Subcutaneous adipose tissue (tissue), 4 donors: ENCODE measurements around the gene LRP1B. TPM values are rescaled to one million over a fixed set of nuclear protein-coding genes. Genes with fewer than 3 reads are reported as not detected.

Source experiments
- total RNA-seq, 4 donors: library from RNA; depleted of rRNA; stranded (reverse); fragments of >200 nt; gene quantifications; one replicate each; pipeline ENCODE4 v1.1.0, GENCODE V29; 2016
- TF ChIP-seq, protein P1 (sequence below): fragments of 450-650 bp; IDR thresholded peaks from one replicate; pipeline ENCODE4 v1.5.1; 2016; ENCODE audit warnings: low read depth, mild to moderate bottlenecking, control low read depth, antibody characterized with exemption, moderate library complexity

The LRP1B gene
- total RNA-seq, 4 donors from 2014 or later, result 4.2 to 50.2 (median 14.7) TPM

DNA sequence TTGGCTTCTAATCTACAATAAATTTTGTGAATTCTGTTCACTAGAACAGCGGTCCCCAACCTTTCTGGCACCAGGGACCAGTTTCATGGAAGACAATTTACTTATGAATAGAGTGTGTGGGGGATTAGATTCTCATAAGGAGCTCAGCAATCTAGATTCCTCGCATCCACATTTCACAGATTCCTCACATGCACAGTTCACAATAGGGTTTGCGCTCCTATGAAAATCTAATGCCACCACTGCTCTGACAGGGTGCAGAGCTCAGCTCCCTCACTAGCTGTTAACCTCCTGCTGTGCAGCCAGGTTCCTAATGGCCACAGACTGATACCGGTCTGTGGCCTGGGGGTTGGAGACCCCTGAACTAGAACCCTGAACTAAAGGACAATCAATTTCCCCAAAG, 1782.0 kb downstream of the LRP1B start:
- TF ChIP-seq, protein P1, sequence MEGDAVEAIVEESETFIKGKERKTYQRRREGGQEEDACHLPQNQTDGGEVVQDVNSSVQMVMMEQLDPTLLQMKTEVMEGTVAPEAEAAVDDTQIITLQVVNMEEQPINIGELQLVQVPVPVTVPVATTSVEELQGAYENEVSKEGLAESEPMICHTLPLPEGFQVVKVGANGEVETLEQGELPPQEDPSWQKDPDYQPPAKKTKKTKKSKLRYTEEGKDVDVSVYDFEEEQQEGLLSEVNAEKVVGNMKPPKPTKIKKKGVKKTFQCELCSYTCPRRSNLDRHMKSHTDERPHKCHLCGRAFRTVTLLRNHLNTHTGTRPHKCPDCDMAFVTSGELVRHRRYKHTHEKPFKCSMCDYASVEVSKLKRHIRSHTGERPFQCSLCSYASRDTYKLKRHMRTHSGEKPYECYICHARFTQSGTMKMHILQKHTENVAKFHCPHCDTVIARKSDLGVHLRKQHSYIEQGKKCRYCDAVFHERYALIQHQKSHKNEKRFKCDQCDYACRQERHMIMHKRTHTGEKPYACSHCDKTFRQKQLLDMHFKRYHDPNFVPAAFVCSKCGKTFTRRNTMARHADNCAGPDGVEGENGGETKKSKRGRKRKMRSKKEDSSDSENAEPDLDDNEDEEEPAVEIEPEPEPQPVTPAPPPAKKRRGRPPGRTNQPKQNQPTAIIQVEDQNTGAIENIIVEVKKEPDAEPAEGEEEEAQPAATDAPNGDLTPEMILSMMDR, result no peak

DNA sequence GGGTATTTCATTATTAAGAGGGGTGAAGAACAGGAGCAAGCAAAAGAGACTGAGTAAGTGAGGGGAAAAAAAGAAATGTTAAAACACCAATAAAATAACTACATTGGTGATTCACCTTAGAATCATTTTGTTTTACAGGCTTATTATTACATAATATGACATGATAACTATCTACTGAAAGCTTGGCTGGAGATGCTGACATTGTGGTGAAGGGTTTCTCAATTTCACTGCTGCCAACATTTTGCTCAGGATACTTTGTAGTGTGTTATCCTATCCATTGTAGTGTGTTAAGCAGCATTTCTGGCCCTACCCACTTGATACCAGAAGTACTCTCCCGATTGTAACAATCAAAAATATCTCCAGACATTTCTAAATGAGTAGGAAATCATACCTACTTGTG, 1786.0 kb downstream of the LRP1B start:
- TF ChIP-seq, protein P1, result no peak

DNA sequence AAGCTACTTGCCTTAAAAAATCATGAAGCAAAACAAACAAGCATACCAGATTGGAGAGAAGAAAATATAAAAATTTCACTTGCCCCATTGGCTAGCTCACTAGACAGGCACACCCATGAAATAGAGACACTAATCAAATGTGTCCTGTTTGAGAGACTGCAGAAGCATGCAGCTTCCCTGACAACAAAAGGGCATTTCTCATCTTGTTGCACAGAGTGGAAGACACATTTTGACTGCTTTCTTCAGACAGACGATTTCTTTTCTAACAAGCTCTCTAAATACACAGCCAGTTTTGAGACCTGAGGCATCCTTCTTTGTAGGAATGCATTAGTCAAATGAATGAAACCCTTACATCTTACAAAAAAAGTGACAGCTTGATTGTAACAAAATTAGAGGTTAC, 1792.0 kb downstream of the LRP1B start:
- TF ChIP-seq, protein P1, result no peak

DNA sequence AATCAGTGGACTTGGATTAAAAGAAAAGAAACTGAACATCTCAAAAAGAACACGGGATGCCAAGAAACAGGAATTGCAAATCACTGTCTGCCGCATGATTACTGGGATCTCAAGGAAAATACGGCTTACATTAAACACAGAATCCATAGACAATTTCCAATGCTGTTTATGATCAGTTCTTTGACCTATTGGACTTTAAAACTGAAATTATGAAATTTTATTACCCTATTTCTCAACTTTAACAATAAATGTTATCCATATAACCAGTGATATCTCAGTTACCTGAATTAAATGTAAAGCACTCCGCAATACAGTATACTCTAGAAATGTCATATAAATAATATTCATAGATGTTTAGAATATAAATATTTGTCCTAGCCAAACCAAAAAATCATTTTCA, 1793.8 kb downstream of the LRP1B start:
- TF ChIP-seq, protein P1, result no peak

DNA sequence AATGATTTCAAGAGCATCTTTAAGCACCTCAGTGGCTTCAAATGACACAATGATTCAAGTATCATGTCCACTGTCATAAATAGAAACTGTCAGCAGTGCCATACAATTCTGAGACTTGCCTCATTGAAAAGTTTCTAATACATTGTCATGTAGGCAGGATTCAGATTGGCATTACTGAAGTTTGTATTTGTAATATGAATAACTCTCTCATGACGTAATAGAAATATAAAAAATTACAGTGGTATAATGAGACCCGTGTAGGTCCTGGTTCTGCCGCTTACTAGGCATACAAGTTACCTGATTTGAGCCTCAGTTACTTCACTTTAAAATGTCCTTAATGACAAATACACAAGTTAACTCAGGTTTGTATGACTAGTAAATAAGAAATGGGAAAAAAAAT, 1814.5 kb downstream of the LRP1B start:
- TF ChIP-seq, protein P1, result no peak

DNA sequence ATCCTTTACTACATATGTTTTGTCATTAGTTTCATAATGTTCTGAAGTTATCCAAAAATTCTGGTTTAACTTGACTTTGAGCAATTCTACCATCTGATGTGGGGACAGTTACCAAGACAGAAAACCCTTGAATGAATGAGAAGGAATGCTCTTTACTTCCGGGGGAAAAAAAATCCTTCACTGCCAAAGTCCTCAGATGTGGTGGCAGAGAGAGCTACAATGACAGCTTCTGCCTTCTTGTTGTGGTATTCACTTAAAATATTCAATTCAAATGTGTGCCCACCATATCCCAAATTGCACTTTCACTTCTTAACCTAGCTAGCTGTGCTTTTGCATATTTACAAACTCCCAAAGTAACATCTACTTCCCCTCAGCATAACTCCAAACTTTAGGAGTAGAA, 1818.9 kb downstream of the LRP1B start:
- TF ChIP-seq, protein P1, result no peak

DNA sequence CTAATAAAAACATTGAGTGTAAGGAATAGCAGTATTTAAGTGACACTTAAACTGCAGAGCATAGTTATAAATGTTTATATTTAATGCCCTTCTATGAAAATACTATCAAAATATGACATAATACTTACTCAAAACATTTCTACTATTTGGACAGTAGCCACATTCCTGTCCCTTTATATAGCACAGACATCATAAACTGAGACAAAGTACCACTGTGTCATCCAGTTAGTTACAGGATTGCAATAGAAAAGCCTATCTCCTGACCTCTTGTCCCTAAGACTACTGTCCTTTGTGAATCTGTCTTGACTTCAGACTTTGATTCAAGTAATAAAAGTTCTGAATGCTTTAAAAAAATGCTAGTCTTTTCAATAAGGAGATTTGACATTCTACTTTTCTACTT, 1822.1 kb downstream of the LRP1B start:
- TF ChIP-seq, protein P1, result no peak

DNA sequence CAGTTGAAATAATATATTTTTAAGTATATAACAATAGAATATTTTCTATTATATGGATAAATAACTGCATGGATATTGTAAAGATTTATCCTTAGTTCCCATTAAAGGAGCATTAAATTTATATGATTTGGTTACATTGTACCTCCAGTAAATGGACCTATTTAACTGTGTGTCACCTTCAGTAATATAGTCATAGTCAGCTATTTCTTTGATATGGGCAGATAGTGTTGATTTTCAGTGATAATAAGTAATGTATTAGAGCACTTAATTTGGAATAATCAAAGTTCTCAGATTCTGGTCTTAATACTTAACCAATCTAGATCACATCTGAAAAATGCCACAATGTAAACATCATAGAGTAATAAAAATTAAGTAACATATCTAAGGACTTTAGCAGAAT, 1823.3 kb downstream of the LRP1B start:
- TF ChIP-seq, protein P1, result no peak
